NK-92 (cell line): ENCODE data around the gene CFAP46.
"Not testable (repeated sequence)": the region's sequence is repeated elsewhere in the genome, so short reads cannot be mapped to it uniquely, and the experiment has no call there.

Source experiments
- DNase-seq: peaks from one replicate; lab custom pipeline; 2025; ENCODE audit not compliant: unreplicated experiment; lab: John Stamatoyannopoulos, UW

The CFAP46 gene

GRCh38 chr10:132793213-132793612 is 149.2 kb downstream of the CFAP46 start:
- DNase-seq: no peak

GRCh38 chr10:132792796-132793195 is 149.6 kb downstream of the CFAP46 start:
- no peak for DNase-seq

GRCh38 chr10:132792099-132792498 is 150.3 kb downstream of the CFAP46 start:
- DNase-seq: not testable (repeated sequence)

GRCh38 chr10:132790934-132791829 is 151.2 kb downstream of the CFAP46 start:
- DNase-seq: no peak

GRCh38 chr10:132790470-132790869 is 151.9 kb downstream of the CFAP46 start:
- no peak for DNase-seq

GRCh38 chr10:132789659-132790148 is 152.7 kb downstream of the CFAP46 start:
- DNase-seq: no peak

GRCh38 chr10:132788831-132789219 is 153.5 kb downstream of the CFAP46 start:
- DNase-seq: no peak

DNA sequence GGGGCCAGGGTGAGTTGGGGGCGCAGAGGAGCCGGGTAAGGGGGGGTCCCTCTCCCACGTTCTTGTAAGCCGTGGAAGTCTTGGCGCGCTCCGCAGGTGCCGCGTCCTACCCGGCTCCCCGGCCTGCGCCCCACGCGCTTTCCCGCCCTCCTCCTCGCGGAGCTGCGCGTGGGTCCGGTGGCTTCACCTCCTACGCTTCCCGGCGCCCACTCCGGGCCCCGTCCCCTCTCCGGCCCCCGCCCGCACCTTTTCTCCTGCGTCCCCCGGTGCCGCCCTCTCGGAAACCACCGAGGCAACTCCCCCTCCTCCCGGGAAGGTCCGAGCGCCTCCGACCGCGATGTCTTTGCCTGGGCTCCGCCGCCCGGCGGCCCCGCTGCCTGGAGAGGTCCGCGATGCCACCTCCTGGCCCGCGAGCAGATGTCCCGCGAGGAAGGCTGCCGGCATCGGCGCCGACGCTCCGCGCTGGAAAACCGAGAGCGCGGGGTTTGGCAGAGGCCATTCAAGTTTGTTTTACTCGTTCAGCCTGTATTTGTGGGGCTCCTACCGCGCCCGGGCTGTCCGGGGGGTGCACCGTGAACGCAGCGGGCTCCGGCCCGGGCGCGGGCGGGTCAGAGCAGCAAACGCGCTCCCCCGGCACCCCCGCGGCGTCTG is 154.1 kb downstream of the CFAP46 start:
- DNase-seq: no peak

DNA sequence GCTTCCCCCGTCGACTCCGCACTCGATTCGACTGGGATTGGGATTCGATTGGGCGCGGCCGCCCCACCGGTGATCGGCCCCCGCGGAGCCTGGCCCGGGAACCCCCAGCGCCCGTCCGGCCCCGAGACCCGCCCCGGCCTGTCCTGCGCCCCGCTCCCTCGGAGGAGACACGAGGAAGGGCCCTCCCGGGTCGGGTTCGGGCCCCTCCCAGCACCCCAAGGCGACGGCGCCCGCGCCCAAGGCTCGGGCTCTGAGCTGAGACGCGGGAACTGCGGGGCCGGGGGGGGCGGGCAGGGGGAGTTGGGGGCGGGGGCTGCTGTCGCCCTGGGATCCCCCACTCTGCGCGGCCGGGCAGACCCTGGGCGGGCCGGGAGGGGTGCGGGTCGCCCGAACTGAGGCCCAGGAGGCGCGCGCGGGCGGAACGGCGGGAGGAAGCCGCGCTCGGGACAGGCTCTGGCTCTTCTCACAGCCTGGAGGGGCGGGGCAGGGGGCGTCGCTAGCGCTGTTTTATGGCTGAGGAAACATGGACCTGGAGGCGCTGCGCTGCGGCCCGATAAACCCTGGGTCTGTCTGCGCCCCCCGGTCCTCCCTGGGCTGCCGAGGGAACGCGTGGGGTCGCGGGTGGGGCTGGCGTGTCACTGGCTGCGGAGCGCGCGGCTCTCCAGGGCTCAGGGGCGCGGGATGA is 154.7 kb downstream of the CFAP46 start:
- no peak for DNase-seq

- DNase-seq: no peak
Observed at GRCh38 chr10:132786884-132787494, 155.4 kb downstream of the CFAP46 start.

GRCh38 chr10:132786476-132786883 is 155.9 kb downstream of the CFAP46 start:
- DNase-seq: no peak

GRCh38 chr10:132785723-132786475 is 156.5 kb downstream of the CFAP46 start, which contains the start of gene NKX6-2:
TSS of gene NKX6-2 (minus strand) at chr10:132786147. CDS start at chr10:132785948, 199 bp downstream.
- no peak for DNase-seq

GRCh38 chr10:132784866-132785722 is 157.3 kb downstream of the CFAP46 start:
- DNase-seq: no peak

- no peak for DNase-seq
Observed at GRCh38 chr10:132783940-132784865, 158.2 kb downstream of the CFAP46 start.

GRCh38 chr10:132783165-132783939 is 159.0 kb downstream of the CFAP46 start:
- no peak for DNase-seq

DNA sequence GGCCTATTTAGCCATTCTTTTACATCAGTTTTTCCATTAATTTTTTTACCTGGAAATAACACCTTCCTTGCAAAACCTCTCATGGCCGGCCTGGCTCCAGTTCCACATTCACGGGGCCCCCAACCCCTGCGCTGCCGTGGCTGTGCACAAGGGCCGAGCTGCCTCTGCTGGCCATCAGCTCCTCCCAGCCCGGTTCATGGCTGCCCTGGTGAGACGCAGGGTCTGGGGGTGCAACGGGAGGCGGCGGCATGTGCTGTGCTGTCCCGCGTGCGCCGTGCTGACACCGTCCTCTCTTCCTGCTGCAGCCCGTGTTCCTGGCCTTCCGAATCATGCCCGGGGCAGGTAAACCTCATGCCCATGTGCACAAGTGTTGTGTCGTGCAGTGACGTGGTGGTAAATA is 160.8 kb downstream of the CFAP46 start:
- no peak for DNase-seq

DNA sequence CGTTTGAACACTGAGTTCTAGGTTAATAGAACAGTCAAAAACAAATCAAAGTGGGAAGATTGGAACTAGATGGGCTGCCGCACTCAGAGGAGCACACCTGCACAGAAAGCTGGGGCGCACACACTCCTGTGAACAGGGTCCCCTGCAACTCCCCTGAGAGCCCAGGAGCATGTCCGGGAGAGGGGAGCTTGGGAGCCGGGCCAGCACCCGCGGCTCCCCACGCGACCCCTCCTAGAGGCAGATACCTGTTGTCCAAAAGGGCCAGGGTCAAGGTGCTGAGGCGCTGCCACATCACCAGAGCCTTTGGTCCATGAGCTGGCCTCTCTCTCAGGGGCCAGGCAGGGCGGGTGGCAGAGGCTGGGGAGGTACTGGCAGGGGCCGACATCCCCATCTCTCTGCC is 162.0 kb downstream of the CFAP46 start:
- DNase-seq: no peak
